Stimulated activated CD4-positive, alpha-beta T cell treated with anti-CD3 and anti-CD28 coated beads, Interleukin-12 subunit alpha, Interleukin-12 subunit beta, amount 100 ng/mL, for 48 hours (primary cell): ENCODE measurements around the gene CCDC136.

Experiments used
- DNase-seq, 3 donors: peaks; one replicate each; pipeline ENCODE4 v3.0.0-alpha.2; 2020; ENCODE audit warnings: low read depth in 2 of 3, low spot score in 1 of 3

Gene CCDC136

DNA sequence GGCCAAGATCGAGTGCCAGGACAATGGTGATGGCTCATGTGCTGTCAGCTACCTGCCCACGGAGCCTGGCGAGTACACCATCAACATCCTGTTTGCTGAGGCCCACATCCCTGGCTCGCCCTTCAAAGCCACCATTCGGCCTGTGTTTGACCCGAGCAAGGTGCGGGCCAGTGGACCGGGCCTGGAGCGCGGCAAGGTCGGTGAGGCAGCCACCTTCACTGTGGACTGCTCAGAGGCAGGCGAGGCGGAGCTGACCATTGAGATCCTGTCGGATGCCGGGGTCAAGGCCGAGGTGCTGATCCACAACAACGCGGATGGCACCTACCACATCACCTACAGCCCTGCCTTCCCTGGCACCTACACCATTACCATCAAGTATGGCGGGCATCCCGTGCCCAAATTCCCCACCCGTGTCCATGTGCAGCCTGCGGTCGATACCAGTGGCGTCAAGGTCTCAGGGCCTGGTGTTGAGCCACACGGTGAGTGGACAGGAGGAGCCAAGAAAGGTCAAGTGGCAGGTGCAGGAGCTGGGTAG lies 53.1 kb downstream of the CCDC136 start:
- no peak for DNase-seq

DNA sequence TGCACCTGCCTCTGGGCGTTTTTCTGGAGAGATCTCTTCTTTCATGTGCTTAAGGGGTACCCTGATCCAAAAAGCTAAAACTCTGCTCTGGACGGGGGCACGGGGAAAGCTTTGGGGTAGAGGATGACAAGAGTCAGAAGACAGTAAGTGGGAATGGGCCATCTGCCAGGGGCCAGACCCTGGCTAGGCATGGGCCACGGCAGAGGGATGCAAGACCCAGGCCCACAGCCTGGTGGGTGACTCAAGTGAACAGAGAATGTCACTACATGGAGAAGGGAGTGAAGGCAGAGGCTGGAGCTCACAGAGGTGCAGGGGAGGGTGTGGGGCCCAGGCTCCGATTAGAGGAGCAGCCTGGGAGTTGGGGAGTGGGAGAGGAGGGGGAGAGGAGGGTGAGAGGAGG lies 53.7 kb downstream of the CCDC136 start:
- DNase-seq = no peak

DNA sequence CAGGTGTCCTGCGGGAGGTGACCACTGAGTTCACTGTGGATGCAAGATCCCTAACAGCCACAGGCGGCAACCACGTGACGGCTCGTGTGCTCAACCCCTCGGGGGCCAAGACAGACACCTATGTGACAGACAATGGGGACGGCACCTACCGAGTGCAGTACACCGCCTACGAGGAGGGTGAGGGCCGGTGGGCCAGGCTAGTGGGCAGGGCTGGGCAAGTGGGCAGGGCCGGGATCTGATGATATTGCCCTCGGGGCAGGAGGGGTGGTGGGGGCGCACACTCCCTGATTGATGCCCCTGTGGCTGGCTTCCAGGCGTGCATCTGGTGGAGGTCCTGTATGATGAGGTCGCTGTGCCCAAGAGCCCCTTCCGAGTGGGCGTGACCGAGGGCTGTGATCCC lies 54.2 kb downstream of the CCDC136 start:
- DNase-seq = no peak

DNA sequence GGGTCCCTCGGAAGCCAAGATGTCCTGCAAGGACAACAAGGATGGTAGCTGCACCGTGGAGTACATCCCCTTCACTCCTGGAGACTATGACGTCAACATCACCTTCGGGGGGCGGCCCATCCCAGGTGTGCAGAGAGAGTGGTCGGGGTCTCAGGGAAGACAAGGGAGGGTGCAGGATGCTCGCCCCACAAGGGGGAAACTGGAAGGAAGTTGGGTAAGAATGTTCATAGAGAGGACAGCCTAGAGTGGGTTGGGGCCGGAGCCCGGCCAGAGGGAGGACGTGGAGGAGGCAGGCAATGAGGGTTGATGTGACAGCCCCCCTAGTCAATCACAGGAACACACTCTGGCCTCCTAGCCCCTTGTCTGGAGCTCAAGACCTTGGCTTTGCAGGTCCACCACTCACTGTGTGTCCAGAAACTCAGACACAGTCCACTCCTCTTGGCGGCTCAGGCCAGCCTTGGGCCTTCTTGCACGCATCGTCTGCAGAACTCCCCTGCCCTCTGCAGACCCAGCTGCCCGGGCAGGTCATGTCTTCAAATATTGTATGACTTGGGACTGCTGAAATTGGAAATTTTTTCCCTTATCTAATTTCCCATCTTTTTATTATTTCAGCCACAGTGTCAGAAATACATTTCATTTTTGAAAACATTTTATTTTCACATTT lies 55.1 kb downstream of the CCDC136 start:
- DNase-seq = no peak

DNA sequence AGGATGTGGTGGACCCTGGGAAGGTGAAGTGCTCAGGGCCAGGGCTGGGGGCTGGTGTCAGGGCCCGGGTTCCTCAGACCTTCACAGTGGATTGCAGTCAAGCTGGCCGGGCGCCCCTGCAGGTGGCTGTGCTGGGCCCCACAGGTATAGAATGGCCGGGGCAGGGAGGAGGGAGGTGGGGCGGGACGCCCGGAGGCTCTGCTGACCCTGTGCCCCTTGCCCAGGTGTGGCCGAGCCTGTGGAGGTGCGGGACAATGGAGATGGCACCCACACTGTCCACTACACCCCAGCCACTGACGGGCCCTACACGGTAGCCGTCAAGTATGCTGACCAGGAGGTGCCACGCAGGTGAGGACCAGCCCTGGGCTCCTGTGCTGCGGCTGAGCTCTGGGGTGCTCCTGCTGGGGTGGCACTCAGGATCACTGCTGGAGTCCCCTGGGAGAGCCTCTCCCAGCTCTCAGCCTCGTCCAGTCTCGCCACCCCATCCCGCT lies 56.0 kb downstream of the CCDC136 start:
- DNase-seq = no peak

DNA sequence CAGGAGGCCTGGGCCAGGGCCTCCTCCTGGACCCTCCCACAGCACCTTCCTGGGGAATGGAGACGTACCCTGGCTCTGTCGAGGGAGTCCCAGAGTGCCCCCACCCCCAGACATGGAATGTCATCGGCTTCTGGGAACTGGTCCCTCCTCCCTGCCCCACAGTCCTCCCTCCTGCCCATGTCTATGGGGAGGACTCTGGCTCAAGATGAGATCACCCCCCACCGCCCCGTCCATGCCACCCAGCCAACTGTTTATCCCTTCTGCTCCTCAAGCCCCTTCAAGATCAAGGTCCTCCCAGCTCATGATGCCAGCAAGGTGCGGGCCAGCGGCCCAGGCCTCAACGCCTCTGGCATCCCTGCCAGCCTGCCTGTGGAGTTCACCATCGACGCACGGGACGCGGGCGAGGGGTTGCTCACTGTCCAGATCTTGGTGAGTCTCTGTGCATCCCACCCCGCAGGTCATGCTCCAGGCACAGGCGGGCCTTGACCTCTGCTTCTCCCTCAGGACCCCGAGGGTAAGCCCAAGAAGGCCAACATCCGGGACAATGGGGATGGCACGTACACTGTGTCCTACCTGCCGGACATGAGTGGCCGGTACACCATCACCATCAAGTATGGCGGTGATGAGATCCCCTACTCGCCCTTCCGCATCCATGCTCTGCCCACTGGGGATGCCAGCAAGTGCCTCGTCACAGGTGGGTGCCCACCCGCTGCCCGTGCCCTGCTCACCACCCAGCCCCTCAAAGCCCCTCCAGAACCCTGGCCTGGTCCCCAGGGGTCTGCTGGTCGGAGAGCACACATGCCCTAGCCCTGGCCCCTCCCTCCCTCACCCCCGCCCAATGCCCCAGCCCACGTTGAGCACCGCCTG lies 56.8 kb downstream of the CCDC136 start:
- no peak for DNase-seq

DNA sequence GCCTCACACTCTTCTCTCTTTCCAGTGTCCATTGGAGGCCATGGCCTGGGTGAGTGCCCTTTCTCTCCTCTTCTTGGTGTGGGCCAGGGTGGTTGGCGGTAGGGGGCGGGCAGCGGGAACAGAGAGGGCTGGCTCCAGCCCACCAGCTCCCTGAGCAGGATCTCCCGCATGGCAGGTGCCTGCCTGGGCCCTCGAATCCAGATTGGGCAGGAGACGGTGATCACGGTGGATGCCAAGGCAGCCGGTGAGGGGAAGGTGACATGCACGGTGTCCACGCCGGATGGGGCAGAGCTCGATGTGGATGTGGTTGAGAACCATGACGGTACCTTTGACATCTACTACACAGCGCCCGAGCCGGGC lies 57.4 kb downstream of the CCDC136 start:
- no peak for DNase-seq

DNA sequence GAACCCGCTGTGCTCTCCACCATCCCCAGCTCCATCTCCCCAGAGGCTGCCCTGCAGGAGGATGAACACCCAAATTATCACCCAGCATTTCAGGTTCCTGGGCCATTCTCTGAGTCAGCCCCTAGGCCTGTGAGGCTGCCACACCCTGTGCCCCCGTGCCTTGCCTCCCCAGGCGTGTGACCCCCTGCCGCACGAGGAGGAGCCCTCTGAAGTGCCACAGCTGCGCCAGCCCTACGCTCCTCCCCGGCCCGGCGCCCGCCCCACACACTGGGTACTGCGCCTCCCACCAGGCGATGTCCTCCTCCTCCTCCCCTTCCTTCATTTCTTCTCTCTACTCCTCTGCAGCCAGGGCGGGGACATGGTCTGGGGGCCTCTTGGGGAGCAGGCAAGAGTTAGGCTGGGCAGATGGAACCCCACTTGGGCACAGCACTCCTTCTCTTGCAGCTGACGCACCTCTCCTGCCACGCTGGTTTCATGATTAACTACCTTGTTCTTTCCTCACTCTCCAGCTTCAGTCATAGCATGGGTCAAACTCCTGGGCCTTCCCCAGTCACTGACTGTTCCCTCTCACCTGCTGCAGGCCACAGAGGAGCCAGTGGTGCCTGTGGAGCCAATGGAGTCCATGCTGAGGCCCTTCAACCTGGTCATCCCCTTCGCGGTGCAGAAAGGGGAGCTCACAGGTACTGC lies 58.2 kb downstream of the CCDC136 start:
- DNase-seq = no peak

DNA sequence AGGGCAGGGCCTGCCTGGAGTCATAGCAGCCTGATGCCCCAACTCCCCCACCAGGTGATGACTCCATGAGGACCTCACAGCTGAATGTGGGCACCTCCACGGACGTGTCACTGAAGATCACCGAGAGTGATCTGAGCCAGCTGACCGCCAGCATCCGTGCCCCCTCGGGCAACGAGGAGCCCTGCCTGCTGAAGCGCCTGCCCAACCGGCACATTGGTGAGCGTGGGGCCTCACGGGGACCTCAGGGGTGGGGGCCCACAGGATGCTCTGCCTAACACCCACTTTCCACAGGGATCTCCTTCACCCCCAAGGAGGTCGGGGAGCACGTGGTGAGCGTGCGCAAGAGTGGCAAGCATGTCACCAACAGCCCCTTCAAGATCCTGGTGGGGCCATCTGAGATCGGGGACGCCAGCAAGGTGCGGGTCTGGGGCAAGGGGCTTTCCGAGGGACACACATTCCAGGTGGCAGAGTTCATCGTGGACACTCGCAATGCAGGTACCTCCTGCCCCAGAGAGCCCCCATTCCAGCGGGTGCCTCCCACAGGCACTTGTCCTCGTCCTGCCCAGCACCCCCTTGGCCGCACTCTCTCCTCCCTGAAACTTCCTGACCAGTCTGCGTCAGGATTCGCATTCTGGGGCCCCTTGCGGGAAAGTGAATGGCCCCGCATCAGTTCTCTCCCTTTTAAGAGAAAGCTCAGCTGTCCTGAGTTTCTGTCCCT lies 60.9 kb downstream of the CCDC136 start:
- no peak for DNase-seq

DNA sequence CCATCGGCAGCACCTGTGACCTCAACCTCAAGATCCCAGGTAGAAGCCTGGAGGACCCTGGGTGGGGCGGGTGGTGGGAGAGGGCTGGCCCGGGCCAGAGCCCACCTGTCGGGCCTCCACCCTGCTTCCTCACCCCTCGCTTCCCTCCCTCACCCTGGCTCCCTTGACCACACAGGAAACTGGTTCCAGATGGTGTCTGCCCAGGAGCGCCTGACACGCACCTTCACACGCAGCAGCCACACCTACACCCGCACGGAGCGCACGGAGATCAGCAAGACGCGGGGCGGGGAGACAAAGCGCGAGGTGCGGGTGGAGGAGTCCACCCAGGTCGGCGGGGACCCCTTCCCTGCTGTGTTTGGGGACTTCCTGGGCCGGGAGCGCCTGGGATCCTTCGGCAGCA lies 62.0 kb downstream of the CCDC136 start:
- DNase-seq = no peak

DNA sequence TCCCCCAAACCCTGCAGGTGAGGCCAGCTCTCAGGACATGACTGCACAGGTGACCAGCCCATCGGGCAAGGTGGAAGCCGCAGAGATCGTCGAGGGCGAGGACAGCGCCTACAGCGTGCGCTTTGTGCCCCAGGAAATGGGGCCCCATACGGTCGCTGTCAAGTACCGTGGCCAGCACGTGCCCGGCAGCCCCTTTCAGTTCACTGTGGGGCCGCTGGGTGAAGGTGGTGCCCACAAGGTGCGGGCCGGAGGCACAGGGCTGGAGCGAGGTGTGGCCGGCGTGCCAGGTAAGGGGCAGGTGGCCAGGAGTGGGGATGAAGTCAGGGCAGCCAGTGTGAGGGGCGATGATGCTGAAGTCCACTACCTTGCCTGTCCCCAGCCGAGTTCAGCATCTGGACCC lies 62.6 kb downstream of the CCDC136 start:
- no peak for DNase-seq

DNA sequence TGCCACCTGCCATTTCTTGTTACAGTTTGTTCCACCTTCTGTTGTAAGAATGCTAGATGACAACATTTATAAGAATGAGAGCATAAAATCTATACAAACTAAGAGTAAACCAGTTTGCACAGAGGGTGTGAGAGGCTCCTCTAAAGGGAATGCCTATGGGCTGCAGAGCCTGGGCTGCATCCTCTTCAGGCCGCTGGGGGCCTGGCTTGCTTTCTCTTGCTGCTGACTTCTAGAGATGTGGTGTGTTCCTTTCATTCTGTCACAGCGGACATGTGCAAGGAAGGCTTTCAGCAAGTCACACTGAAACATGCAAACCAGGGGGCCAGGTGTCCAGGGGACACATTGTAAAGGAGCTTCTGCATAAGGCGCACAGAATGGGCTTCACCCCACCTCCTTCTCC lies 63.8 kb downstream of the CCDC136 start:
- no peak for DNase-seq

DNA sequence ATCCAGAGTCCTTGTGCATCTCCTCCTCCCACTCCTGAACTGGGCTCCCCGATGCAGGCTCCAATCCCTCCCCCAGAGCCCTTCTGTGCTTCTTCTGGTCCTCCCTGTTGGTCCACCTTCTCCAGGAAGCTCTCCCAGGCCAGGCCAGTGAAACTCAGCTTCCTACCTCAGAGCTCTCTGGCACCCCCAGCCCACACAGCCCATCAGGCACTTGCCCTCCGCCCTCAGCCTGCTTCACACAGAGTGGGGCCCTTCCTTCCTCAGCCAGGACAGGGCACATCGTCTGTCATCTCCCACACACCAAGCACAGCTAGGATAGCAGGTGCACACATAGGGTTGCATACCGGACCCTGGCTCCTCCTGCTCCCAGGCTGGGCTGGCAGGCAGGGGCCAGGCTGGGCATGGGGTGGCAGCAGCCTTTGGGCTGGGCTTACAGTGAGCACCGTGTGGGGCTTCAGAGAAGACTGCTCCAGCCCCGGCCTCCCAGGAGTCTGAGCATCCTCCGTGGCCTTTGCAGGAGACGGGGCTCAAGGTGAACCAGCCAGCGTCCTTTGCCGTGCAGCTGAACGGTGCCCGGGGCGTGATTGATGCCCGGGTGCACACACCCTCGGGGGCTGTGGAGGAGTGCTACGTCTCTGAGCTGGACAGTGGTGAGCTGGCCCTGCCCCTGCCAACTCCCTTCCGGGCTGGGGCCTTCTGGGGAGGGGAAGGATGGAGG lies 64.4 kb downstream of the CCDC136 start:
- DNase-seq = no peak

DNA sequence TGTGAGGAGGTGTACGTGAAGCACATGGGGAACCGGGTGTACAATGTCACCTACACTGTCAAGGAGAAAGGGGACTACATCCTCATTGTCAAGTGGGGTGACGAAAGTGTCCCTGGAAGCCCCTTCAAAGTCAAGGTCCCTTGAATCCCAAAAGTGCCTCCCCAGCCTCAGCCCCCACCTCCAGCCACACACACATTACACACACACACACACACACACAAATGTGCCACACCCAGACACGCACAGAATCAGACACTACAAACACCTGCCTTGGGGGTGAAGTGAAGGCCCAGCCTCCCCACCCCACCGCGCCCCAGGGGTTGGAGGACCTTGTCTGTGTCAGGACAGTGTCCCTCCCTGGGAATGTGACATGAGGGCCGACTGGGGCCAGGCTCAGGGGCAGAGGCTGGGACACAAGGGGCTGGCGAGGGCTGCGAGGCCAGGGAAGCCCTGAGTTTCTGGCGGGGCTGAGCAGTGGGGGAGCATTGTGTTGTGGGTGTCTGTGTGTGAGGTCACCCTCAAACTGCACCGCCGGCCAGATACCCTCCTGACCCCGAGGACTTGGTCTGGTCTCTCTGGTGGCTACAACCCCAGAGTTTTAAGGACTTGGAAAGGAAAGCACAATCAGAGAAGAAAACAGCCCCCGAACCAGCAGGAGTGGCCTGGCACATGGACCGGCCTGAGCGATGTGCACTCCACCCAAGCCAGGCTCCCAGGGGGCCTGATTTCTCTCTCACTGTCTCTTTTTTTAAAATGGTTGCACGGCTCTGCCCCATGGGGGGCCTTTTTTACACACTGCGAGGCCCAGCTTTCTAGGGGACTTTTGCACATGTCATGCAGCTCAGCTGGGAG lies 66.8 kb downstream of the CCDC136 start:
- DNase-seq = no peak

DNA sequence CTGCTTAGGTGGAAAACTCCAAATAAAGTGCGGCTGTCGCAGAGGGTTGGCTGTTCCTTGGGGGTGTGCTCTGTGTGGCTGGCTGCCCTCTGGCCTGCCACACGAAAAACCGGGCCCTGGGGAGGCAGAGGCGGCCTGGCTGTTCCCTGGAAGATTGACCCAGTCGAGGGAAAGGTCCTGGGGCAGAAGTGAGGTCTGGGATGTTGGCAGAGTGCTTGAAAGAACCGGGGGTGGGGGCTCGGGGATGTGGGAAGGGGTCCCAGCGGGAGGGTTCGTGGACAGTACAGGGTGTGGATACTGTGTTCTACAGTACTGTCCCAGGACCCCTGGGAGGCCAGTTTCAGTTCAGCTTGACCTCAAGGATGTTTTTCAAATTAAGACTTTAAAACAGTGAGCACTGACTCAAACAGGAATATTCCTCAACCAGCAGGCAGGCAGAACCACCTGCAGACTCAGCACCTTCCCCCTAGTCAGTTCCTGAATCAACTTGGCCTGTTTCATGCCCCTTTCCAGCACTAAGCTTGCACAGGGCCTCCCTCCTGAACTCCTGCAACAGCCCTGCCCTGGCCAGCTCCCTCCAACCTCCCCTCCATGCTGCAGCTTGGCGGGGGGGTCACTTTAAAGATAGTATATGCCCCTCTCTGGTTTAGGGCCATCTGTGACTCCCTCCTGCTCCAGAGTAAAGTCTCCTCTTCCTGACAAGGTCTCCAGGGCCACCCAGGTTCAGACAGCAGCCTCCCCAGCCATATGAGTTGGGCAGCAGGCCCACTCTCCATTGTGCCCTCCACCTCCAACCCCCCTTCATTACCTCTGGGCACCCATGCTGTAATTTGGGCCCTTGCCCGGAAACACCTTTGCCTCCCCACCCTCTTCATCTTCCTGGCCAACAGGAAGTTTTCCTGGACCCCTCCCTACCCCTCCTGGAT lies 67.7 kb downstream of the CCDC136 start:
- DNase-seq = no peak

DNA sequence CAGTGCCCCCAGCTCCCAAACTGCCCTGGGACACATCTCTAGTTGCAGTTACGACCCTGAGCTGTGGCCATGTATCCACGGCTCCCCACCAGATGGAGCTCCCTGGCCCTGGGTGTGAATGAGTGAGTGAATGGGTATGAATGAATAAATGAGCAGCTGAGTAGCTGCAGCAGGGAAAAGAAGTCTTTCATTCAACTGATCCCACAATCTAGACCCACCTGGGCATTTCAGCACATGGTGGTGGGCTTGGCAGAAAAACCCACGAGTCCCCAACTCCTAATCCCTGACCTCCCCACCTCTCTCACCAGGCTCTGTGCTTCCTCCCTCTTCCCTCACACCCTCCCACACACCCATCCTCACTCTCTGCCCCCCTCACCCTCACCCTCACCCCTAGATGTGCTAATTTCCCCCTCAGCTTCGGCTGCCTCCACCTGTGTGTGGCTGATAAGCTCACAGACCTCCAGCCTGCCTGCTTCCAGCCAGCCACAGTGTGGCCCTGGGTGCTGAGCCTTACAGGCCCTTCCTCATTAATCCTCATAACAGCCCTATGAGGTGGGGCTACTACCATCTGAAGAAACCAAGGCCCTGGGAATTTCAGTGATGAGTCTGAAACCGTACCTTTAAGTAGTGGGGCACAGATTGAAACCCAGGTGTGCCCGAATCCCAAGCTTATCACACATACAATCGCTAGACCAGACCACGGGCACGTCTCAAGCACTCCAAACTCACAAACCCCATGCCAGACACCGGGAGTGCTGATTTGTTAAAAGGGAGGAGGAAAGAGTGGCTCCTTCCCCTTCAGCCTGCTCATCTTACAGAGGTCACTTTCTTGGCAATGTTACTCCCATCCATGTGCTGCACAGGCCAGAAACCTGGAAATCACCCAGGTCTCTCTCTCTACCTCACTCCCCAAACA lies 68.6 kb downstream of the CCDC136 start:
- no peak for DNase-seq

DNA sequence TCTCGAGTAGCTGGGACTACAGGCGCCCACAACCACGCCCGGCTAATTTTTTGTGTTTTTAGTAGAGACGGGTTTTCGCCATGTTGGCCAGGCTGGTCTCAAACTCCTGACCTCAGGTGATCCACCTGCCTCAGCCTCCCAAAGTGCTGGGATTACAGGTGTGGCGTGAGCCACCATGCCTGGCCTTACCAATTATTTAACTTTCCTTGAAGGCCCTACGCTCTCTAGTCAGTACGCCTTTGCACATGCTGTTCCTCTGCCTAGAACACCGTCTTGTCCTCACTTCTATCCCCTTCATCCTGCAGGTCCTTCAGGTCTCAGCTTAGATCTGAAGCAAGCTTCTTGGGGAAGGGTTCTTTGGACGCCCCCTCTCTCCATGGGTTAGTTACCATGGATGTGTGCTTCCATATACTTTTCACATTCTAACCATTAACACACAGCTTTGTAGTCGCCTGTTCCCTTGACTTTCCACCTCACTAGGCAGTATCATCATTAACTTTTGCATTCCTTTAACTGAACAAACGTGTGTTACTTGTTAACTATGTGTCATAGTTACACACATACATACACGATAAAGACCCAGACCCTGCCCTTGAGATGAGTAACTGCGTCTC lies 70.3 kb downstream of the CCDC136 start:
- no peak for DNase-seq
